Measurements from ENCODE around the gene RSPH6A. TPM values are rescaled to one million over a fixed set of nuclear protein-coding genes. Genes with fewer than 3 reads are reported as not detected.

Gene RSPH6A
- total and polyA plus RNA-seq, 10 of the 15 experiments (the other 5 are each of a cell fraction or from before 2014, with no cell fraction given): 0.03 to 0.41 (median 0.22) TPM; not detected in 4

DNA sequence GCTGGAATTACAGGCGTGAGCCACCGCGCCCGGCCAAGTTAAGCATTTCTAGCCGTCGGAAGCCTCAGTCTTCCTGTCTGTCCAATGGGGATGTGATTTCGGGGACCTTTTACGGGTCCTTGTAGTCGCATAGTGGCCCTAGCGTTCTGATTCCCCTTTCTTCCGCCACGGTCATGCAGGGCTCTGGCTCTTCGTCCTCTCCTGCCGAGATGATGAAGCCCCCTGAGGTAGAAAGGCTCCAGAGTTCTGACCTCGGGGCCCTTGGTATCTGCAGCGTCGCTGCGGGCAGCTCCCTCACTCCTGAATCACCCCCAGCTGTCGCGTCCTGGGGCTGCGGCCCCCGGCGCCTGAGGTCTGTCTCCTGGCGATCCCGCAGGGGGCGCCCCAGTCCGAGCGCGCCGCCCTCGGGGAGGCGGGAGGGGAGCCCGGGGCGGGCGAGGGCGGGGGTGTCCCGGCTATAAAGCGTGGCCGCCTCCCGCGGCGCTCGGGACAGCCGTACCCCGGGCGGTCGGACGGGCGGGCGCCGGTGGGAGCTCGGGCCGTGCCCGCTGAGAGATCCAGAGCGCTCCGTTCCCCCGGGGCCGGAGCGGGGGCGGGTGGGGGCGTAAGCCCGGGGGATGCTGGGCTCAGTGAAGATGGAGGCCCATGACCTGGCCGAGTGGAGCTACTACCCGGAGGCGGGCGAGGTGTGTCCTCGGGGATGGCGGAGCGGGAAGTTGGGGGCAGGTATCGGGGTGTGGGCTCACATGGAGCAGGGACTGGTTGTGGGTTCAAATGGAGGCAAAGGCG, 48.9 kb upstream of the RSPH6A start, which contains the start of gene FOXA3 (continued):
- TF ChIP-seq ZNF207 (IDR thresholded peaks at IDR 0.05; ENCODE audit: borderline replicate concordance) (0 out of 2 replicates have a peak, but pooled peaks have one; percentile 49), NBN (IDR thresholded peaks at IDR 0.05) (0 out of 2 replicates have a peak, but pooled peaks have one; percentile 5), RAD21 (IDR thresholded peaks at IDR 0.05; ENCODE audit: insufficient read depth, low read depth, low read length) (peak; percentile 77), BACH1 (IDR thresholded peaks at IDR 0.05; ENCODE audit: borderline replicate concordance) (peak; percentile 47; the same call in 1 of the 2 replicates), ZNF24 (IDR thresholded peaks at IDR 0.05) (0 out of 2 replicates have a peak, but pooled peaks have one; percentile 26)

DNA sequence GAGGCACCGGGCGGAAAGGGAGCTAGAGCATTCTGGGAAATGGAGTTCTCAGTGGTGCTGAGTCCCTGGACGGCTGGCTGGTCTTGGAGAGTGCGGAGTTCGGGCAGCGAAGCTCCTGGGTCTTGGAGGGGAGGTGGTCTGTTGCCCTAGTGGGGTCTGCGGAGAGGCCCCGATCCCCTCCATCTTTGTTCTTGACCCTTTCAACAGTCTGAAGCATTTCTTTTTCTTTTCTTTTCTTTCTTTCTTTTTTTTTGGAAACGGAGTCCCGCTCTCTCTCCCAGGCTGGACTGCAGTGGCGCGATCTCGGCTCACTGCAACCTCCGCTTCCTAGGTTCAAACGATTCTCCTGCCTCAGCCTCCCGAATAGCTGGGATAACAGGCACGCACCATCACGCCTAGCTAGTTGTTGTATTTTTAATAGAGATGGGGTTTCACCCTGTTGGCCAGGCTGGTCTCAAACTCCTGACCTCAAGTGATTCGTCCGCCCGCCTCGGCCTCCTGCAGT, 48.3 kb upstream of the RSPH6A start:
- Histone ChIP-seq H2AFZ (ENCODE audit: control insufficient read depth, low read depth, low read length) (peak overlapping the region; percentile 97), H3K4me3 (peak overlapping the region; percentile 69), H3K4me2 (ENCODE audit: control insufficient read depth, insufficient read depth) (peak overlapping the region; percentile 98), H3K27me3 (replicated peaks in 1 of 2; ENCODE audit: control insufficient read depth in 2 of 2, insufficient read depth in 2 of 2, low read length in 1 of 2) (peaks cover 0 to 6% of the 10 kb centered on the region in 2 experiments; a peak in 2 of 4 replicates), H3K36me3 (ENCODE audit: control insufficient read depth in 2 of 2, insufficient read depth in 2 of 2, low read length in 1 of 2) (peaks cover 0 to 4% of the 10 kb centered on the region in 2 experiments; a peak in 1 of 4 replicates), H3K9ac (ENCODE audit: control insufficient read depth, insufficient read depth, low read length) (peak overlapping the region; percentile 20; the same call in 1 of the 2 replicates), H3K9me3 (replicated peaks; ENCODE audit: control insufficient read depth, insufficient read depth, low read length) (no peaks in the 10 kb centered on the region), H3K79me2 (ENCODE audit: control insufficient read depth, insufficient read depth, low read length) (peaks cover 27% of the 10 kb centered on the region), H3K4me1 (ENCODE audit: control insufficient read depth, insufficient read depth, low read length) (peaks cover 5% of the 10 kb centered on the region), H3K27ac (ENCODE audit: control insufficient read depth, insufficient read depth) (no peak overlapping the region), H4K20me1 (ENCODE audit: control insufficient read depth, insufficient read depth) (no peaks in the 10 kb centered on the region)
- intact Hi-C loops (cut with micrococcal nuclease; ENCODE audit: unreplicated experiment): loop anchor here (1.0 kb wide), 2 partner anchors 19 to 23 kb away; partner anchors contain the start of gene IRF2BP1
- ChIA-PET RAD21 (ENCODE audit: unreplicated experiment) (interaction anchor here (0.6 to 5.2 kb wide), 14 partner anchors 9 to 165 kb away, joined by 3 to 159 read pairs (median 5); partner anchors contain the start of genes CCDC61, DMWD, FBXO46 and IRF2BP1), SMC1A (ENCODE audit: uncharacterized antibody, unreplicated experiment) (interaction anchor here (0.8 to 10.0 kb wide), 9 partner anchors 13 to 94 kb away, joined by 3 to 98 read pairs (median 5); partner anchors contain the start of genes IRF2BP1, MYPOP and SIX5), CTCF (interaction anchor here (0.9 to 9.2 kb wide), 16 partner anchors 11 to 165 kb away, joined by 3 to 194 read pairs (median 4); partner anchors contain the start of genes IRF2BP1, MYPOP and SIX5), POLR2A (interaction anchor here (0.6 to 8.2 kb wide), 18 partner anchors 8 to 235 kb away, joined by 3 to 178 read pairs (median 4); partner anchors contain the start of genes CCDC61, IRF2BP1, MYPOP and SIX5)
- in situ Hi-C loops (cut with MboI): no loop called here
- BruUV-seq (replicated peaks): no TSS peak
- DNase-seq (ENCODE audit: low read depth, low spot score) (no peak), FAIRE-seq (no peak), ATAC-seq (no peak)
- 8% methylated on average over 22 of the region's 22 CpGs for WGBS (ENCODE audit: insufficient coverage, insufficient replicate concordance, low lambda C conversion rate, missing lambda C conversion rate)
- TF ChIP-seq TCF12 (IDR thresholded peaks at IDR 0.05; ENCODE audit: low read depth, low read length): no peak
- peak; percentile 29 for TF ChIP-seq KLF5 (IDR thresholded peaks at IDR 0.05; ENCODE audit: partially characterized antibody)
- no peak for TF ChIP-seq NR2C2 (IDR thresholded peaks at IDR 0.05; ENCODE audit: borderline replicate concordance, control insufficient read depth, insufficient read length, low read depth)
- TF ChIP-seq NBN (IDR thresholded peaks at IDR 0.05): peak; percentile 17; the same call in 1 of the 2 replicates
- TF ChIP-seq PAX5 (IDR thresholded peaks at IDR 0.05; ENCODE audit: borderline replicate concordance, low read depth, low read length): peak; percentile 61; the same call in 1 of the 2 replicates
- TF ChIP-seq RFX5 (IDR thresholded peaks at IDR 0.05; ENCODE audit: low read depth, low read length): no peak
- TF ChIP-seq, protein P1, sequence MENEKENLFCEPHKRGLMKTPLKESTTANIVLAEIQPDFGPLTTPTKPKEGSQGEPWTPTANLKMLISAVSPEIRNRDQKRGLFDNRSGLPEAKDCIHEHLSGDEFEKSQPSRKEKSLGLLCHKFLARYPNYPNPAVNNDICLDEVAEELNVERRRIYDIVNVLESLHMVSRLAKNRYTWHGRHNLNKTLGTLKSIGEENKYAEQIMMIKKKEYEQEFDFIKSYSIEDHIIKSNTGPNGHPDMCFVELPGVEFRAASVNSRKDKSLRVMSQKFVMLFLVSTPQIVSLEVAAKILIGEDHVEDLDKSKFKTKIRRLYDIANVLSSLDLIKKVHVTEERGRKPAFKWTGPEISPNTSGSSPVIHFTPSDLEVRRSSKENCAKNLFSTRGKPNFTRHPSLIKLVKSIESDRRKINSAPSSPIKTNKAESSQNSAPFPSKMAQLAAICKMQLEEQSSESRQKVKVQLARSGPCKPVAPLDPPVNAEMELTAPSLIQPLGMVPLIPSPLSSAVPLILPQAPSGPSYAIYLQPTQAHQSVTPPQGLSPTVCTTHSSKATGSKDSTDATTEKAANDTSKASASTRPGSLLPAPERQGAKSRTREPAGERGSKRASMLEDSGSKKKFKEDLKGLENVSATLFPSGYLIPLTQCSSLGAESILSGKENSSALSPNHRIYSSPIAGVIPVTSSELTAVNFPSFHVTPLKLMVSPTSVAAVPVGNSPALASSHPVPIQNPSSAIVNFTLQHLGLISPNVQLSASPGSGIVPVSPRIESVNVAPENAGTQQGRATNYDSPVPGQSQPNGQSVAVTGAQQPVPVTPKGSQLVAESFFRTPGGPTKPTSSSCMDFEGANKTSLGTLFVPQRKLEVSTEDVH (IDR thresholded peaks at IDR 0.05; ENCODE audit: low read depth, partially characterized antibody): peak; percentile 5
- TF ChIP-seq CBFB (IDR thresholded peaks at IDR 0.05; ENCODE audit: low read depth): no peak
- TF ChIP-seq HCFC1 (IDR thresholded peaks at IDR 0.05; ENCODE audit: low read length): no peak
- no peak for TF ChIP-seq WRNIP1 (IDR thresholded peaks at IDR 0.05; ENCODE audit: borderline replicate concordance, low read depth, low read length)
- TF ChIP-seq, protein P2, sequence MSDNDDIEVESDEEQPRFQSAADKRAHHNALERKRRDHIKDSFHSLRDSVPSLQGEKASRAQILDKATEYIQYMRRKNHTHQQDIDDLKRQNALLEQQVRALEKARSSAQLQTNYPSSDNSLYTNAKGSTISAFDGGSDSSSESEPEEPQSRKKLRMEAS (IDR thresholded peaks at IDR 0.05; ENCODE audit: low read depth, low read length): no peak
